Astrocyte (in vitro differentiated cells and primary cell): ENCODE measurements around the gene C3orf80. TPM values are rescaled to one million over a fixed set of nuclear protein-coding genes. Genes with fewer than 3 reads are reported as not detected.

Experiments used
- DNase-seq: peaks from one replicate; pipeline ENCODE4 v3.0.0-alpha.2; 2010; ENCODE audit warnings: low read depth
- FAIRE-seq: peaks from 2 replicates; lab custom pipeline; 2011; peaks lifted over from hg19 to GRCh38; lab: Jason Lieb, UNC
- H2AFZ ChIP-seq: 2 replicates; pipeline ENCODE4 v1.6.0; 2012; ENCODE audit warnings: low read depth, low read length, inconsistent platforms
- H3K27ac ChIP-seq: 2 replicates; pipeline ENCODE4 v1.5.1; 2011; ENCODE audit warnings: low read depth, low read length, inconsistent platforms
- H3K27me3 ChIP-seq: 2 replicates; pipeline ENCODE4 v1.6.0; 2011; ENCODE audit warnings: low read length, inconsistent platforms; ENCODE audit not compliant: insufficient read depth
- H3K36me3 ChIP-seq: 2 replicates; pipeline ENCODE4 v1.5.1; 2011; ENCODE audit warnings: low read length, inconsistent platforms; ENCODE audit not compliant: insufficient read depth
- H3K4me1 ChIP-seq: 2 replicates; pipeline ENCODE4 v1.5.1; 2011; ENCODE audit warnings: low read length, inconsistent platforms; ENCODE audit not compliant: insufficient read depth
- H3K4me2 ChIP-seq: 2 replicates; pipeline ENCODE4 v1.6.0; 2012; ENCODE audit warnings: low read length, inconsistent platforms
- H3K4me3 ChIP-seq: 2 replicates; pipeline ENCODE4 v1.5.1; 2011; ENCODE audit warnings: low read depth, mild to moderate bottlenecking, low read length, inconsistent platforms; ENCODE audit not compliant: insufficient read depth
- H3K79me2 ChIP-seq: 2 replicates; pipeline ENCODE4 v1.6.0; 2012; ENCODE audit warnings: mild to moderate bottlenecking, low read length, inconsistent platforms; ENCODE audit not compliant: insufficient read depth
- H3K9ac ChIP-seq: 2 replicates; pipeline ENCODE4 v1.6.0; 2012; ENCODE audit warnings: mild to moderate bottlenecking, low read length, inconsistent platforms
- H3K9me3 ChIP-seq: 2 replicates; pipeline ENCODE4 v1.5.1; 2012; ENCODE audit warnings: low read depth, mild to moderate bottlenecking, low read length, inconsistent platforms; ENCODE audit not compliant: insufficient read depth
- H4K20me1 ChIP-seq: 2 replicates; pipeline ENCODE4 v1.6.0; 2012; ENCODE audit warnings: low read length, inconsistent platforms; ENCODE audit not compliant: insufficient read depth
- H3K27ac Mint-ChIP-seq: one replicate; pipeline ENCODE4 v1.8.0; 2021; ENCODE audit warnings: mild to moderate bottlenecking, mixed read lengths; ENCODE audit not compliant: unreplicated experiment
- H3K27me3 Mint-ChIP-seq: one replicate; pipeline ENCODE4 v1.8.0; 2021; ENCODE audit warnings: low read depth, mixed read lengths; ENCODE audit not compliant: unreplicated experiment
- H3K36me3 Mint-ChIP-seq: one replicate; pipeline ENCODE4 v1.8.0; 2021; ENCODE audit warnings: low read depth, mixed read lengths; ENCODE audit not compliant: unreplicated experiment
- H3K4me1 Mint-ChIP-seq: one replicate; pipeline ENCODE4 v1.8.0; 2021; ENCODE audit warnings: low read depth, mixed read lengths; ENCODE audit not compliant: unreplicated experiment
- H3K4me3 Mint-ChIP-seq: one replicate; pipeline ENCODE4 v1.8.0; 2021; ENCODE audit warnings: mild to moderate bottlenecking, moderate library complexity, mixed read lengths; ENCODE audit not compliant: unreplicated experiment
- H3K9me3 Mint-ChIP-seq: one replicate; pipeline ENCODE4 v1.8.0; 2021; ENCODE audit warnings: mild to moderate bottlenecking, mixed read lengths; ENCODE audit not compliant: unreplicated experiment
- CTCF ChIP-seq: IDR thresholded peaks from 2 replicates; pipeline ENCODE4 v1.5.1; 2011; ENCODE audit warnings: low read depth, mild to moderate bottlenecking, inconsistent platforms, low read length, moderate library complexity; ENCODE audit not compliant: insufficient read depth
- EZH2 ChIP-seq: IDR thresholded peaks from 2 replicates; pipeline ENCODE4 v1.6.1; 2012; ENCODE audit warnings: mild to moderate bottlenecking, low read length, inconsistent platforms; ENCODE audit not compliant: insufficient read depth
- total RNA-seq: library from RNA; stranded (reverse); gene quantifications from 2 replicates; pipeline ENCODE4 v1.2.1, GENCODE V29; 2021

C3orf80 gene
- total RNA-seq, 1 donor from 2014 or later: 6.5 TPM

- Mint-ChIP-seq H3K36me3 (no peaks in the 10 kb centered on the region), H3K9me3 (no peaks in the 10 kb centered on the region), H3K4me3 (no peak overlapping the region), H3K27ac (no peak overlapping the region), H3K27me3 (no peaks in the 10 kb centered on the region), H3K4me1 (peaks cover 8% of the 10 kb centered on the region)
- no peak overlapping the region for H3K9ac ChIP-seq
- H3K4me1 ChIP-seq: no peaks in the 10 kb centered on the region
- no peak overlapping the region for H3K27ac ChIP-seq
- TF ChIP-seq EZH2 (no peak), CTCF (no peak)
- no peak overlapping the region for H2AFZ ChIP-seq
- no peaks in the 10 kb centered on the region for H3K36me3 ChIP-seq
- FAIRE-seq (no peak), DNase-seq (no peak)
- no peaks in the 10 kb centered on the region for H3K9me3 ChIP-seq
- H4K20me1 ChIP-seq: no peaks in the 10 kb centered on the region
- no peak overlapping the region for H3K4me3 ChIP-seq
- H3K27me3 ChIP-seq: peaks cover 2% of the 10 kb centered on the region
- no peaks in the 10 kb centered on the region for H3K79me2 ChIP-seq
- H3K4me2 ChIP-seq: no peak overlapping the region
Measured at GRCh38 chr3:160210341-160210740, 14.9 kb upstream of the C3orf80 start.

GRCh38 chr3:160210799-160211221 lies 14.4 kb upstream of the C3orf80 start:
- no peaks in the 10 kb centered on the region for H3K27me3 Mint-ChIP-seq

More at GRCh38 chr3:160210799-160211221, 14.4 kb upstream of the C3orf80 start:
- DNase-seq (peak; percentile 34), FAIRE-seq (peak; percentile 68)
- Mint-ChIP-seq H3K4me1 (peaks cover 7% of the 10 kb centered on the region), H3K9me3 (no peaks in the 10 kb centered on the region), H3K36me3 (no peaks in the 10 kb centered on the region), H3K4me3 (no peak overlapping the region), H3K27ac (peak overlapping the region; percentile 88)
- Histone ChIP-seq H3K79me2 (no peaks in the 10 kb centered on the region), H3K4me1 (no peaks in the 10 kb centered on the region), H3K4me2 (no peak overlapping the region), H3K27ac (no peak overlapping the region), H3K9me3 (no peaks in the 10 kb centered on the region), H4K20me1 (no peaks in the 10 kb centered on the region), H3K9ac (no peak overlapping the region), H3K27me3 (peaks cover 2% of the 10 kb centered on the region), H3K4me3 (no peak overlapping the region), H2AFZ (no peak overlapping the region), H3K36me3 (no peaks in the 10 kb centered on the region)
- TF ChIP-seq CTCF (peak; percentile 42), EZH2 (no peak)
